A549 (cell line): ENCODE measurements around the gene ZNF615.

Experiments used
- CBX8 ChIP-seq: fragments of 200-600 bp; sonication (generic); IDR thresholded peaks from 2 replicates; pipeline ENCODE4 v1.6.1; 2016
- CEBPB ChIP-seq, 2 experiments: fragments of >200 bp in 1 of 2; sonication (Bioruptor Twin) in 1 of 2; formaldehyde crosslinking in 1 of 2; IDR thresholded peaks; 2 replicates each; pipeline ENCODE4 v1.6.1; 2012 to 2016
- CTCF ChIP-seq: fragments of >200 bp; sonication (Bioruptor Twin); formaldehyde crosslinking; IDR thresholded peaks from 3 replicates; pipeline ENCODE4 v1.5.1; 2016
- EP300 ChIP-seq, 2 experiments: fragments of >200 bp; sonication (Bioruptor Twin); formaldehyde crosslinking; IDR thresholded peaks; 2 replicates in 1 of 2; 3 replicates in 1 of 2; pipeline ENCODE4 v1.6.1; 2016 to 2017
- KDM1A ChIP-seq: fragments of 200-600 bp; sonication (generic); IDR thresholded peaks from 2 replicates; pipeline ENCODE4 v1.6.1; 2016; ENCODE audit warnings: low read depth, mild to moderate bottlenecking
- MAX ChIP-seq: IDR thresholded peaks from 2 replicates; pipeline ENCODE4 v1.6.1; 2012
- MYC ChIP-seq: IDR thresholded peaks from 2 replicates; pipeline ENCODE4 v1.6.1; 2012; ENCODE audit warnings: mild to moderate bottlenecking, inconsistent platforms, low read length, improper control_type of control experiment, borderline replicate concordance
- PHF8 ChIP-seq: fragments of 200-600 bp; sonication (generic); IDR thresholded peaks from 2 replicates; pipeline ENCODE4 v1.6.1; 2016; ENCODE audit warnings: low read depth, mild to moderate bottlenecking, antibody characterized with exemption, moderate library complexity, borderline replicate concordance
- POLR2A ChIP-seq: IDR thresholded peaks from 2 replicates; pipeline ENCODE4 v1.6.1; 2012; ENCODE audit warnings: mild to moderate bottlenecking, low read length
- REST ChIP-seq: fragments of 200-600 bp; sonication (generic); IDR thresholded peaks from 2 replicates; pipeline ENCODE4 v1.6.1; 2016; ENCODE audit warnings: antibody characterized with exemption, mild to moderate bottlenecking, moderate library complexity

- TF ChIP-seq CTCF (no peak), CEBPB (IDR thresholded peaks at IDR 0.05) (no peak), PHF8 (peak; percentile 81), MYC (no peak; the same call in 1 of the 2 replicates), REST (peak; percentile 81), KDM1A (peak; percentile 66; the same call in 1 of the 2 replicates), CBX8 (no peak), POLR2A (peak; percentile 62), EP300 (IDR thresholded peaks at IDR 0.05) (no peak), MAX (peak; percentile 87)
These were observed 20.2 kb upstream of the ZNF615 start, which contains the start of gene ZNF614 for GRCh38 chr19:52028027-52028779.
